PC-9 (cell line): Measurements from ENCODE around the gene SPTB. TPM values are rescaled to one million over a fixed set of nuclear protein-coding genes. Genes with fewer than 3 reads are reported as not detected.

Experiments
- BruUV-seq: library from RNA; stranded (reverse); fragments of 400-500 nt; replicated peaks from 2 replicates; lab custom pipeline; 2021; lab: Mats Ljungman, UMichigan
- CTCF ChIA-PET: fragments of 300-600 bp; sonication (Branson Sonifier 250); formaldehyde crosslinking; loops from one replicate; lab custom pipeline; 2022; ENCODE audit warnings: antibody characterized with exemption; lab: Charles Lee
- POLR2A ChIA-PET: fragments of 300-600 bp; sonication (Branson Sonifier 250); formaldehyde crosslinking; loops from one replicate; lab custom pipeline; 2022; ENCODE audit warnings: antibody characterized with exemption; ENCODE audit not compliant: unreplicated experiment; lab: Charles Lee
- DNase-seq, 2 experiments: peaks; one replicate each; pipeline versions ENCODE4 v3.0.0 to v3.0.0-alpha.2; 2015 to 2022; ENCODE audit warnings: mixed read lengths in 1 of 2
- H2AFZ ChIP-seq: fragments of 200-600 bp; sonication (generic); 2 replicates; pipeline ENCODE4 v1.8.1; 2017; ENCODE audit warnings: antibody characterized with exemption
- H3F3A ChIP-seq: fragments of 200-600 bp; sonication (generic); 2 replicates; pipeline ENCODE4 v1.8.1; 2017; ENCODE audit warnings: antibody characterized with exemption, mild to moderate bottlenecking, low read depth; ENCODE audit not compliant: insufficient read depth
- H3K27ac ChIP-seq: fragments of 200-600 bp; sonication (generic); 2 replicates; pipeline ENCODE4 v1.6.1; 2016; ENCODE audit warnings: mixed run types
- H3K27me3 ChIP-seq: fragments of 200-600 bp; sonication (generic); 2 replicates; pipeline ENCODE4 v1.6.1; 2016; ENCODE audit warnings: low read depth, mixed run types; ENCODE audit not compliant: insufficient read depth
- H3K36me3 ChIP-seq: fragments of 200-600 bp; sonication (generic); 2 replicates; pipeline ENCODE4 v1.6.1; 2016; ENCODE audit warnings: low read depth, mixed run types
- H3K4me1 ChIP-seq: fragments of 200-600 bp; sonication (generic); replicated peaks from 2 replicates; pipeline ENCODE4 v1.6.1; 2016; ENCODE audit warnings: mixed run types; ENCODE audit not compliant: insufficient read depth
- H3K4me2 ChIP-seq: fragments of 200-600 bp; sonication (generic); 2 replicates; pipeline ENCODE4 v1.6.1; 2017; ENCODE audit warnings: mixed run types
- H3K4me3 ChIP-seq: fragments of 200-600 bp; sonication (generic); 2 replicates; pipeline ENCODE4 v1.6.1; 2016; ENCODE audit warnings: mixed run types
- H3K79me2 ChIP-seq: fragments of 200-600 bp; sonication (generic); 2 replicates; pipeline ENCODE4 v1.6.1; 2017; ENCODE audit warnings: low read depth, mixed run types
- H3K9me2 ChIP-seq: fragments of 200-600 bp; sonication (generic); 2 replicates; pipeline ENCODE4 v1.8.1; 2017; ENCODE audit warnings: mild to moderate bottlenecking; ENCODE audit not compliant: insufficient read depth
- H3K9me3 ChIP-seq: fragments of 200-600 bp; sonication (generic); 2 replicates; pipeline ENCODE4 v1.8.1; 2016; ENCODE audit warnings: low read depth; ENCODE audit not compliant: insufficient read depth
- H4K20me1 ChIP-seq: fragments of 200-600 bp; sonication (generic); 2 replicates; pipeline ENCODE4 v1.8.1; 2017; ENCODE audit not compliant: insufficient read depth
- EZH2 ChIP-seq: fragments of 200-600 bp; sonication (generic); IDR thresholded peaks from 2 replicates; pipeline ENCODE4 v1.8.0; 2017; ENCODE audit warnings: antibody characterized with exemption, low read depth
- intact Hi-C: fragments of 100-400 bp; cut with micrococcal nuclease; formaldehyde crosslinking; loops from one replicate; pipeline ENCODE4 v1.10.0; 2022; ENCODE audit not compliant: unreplicated experiment
- total RNA-seq: library from RNA; stranded (reverse); gene quantifications from 2 replicates; pipeline ENCODE4 v1.2.3, GENCODE V29; 2021
- TF ChIP-seq, protein P1 (sequence below): fragments of 200-600 bp; sonication (generic); conservative IDR thresholded peaks from 2 replicates; pipeline ENCODE4 v1.6.1; 2017; ENCODE audit warnings: mixed run types, antibody characterized with exemption, mild to moderate bottlenecking, moderate library complexity

Gene SPTB
- total RNA-seq, 1 experiment from 2014 or later: 0.50 TPM

GRCh38 chr14:64771161-64771560, 108.5 kb downstream of the SPTB start:
- Histone ChIP-seq H3K9me2 (no peaks in the 10 kb centered on the region), H3K4me3 (no peak overlapping the region), H3K4me1 (peaks cover 8% of the 10 kb centered on the region), H2AFZ (no peak overlapping the region), H3K9me3 (no peaks in the 10 kb centered on the region; the same call in 1 of the 2 replicates), H4K20me1 (no peaks in the 10 kb centered on the region), H3K79me2 (no peaks in the 10 kb centered on the region), H3K4me2 (no peak overlapping the region), H3F3A (no peaks in the 10 kb centered on the region), H3K27me3 (no peaks in the 10 kb centered on the region), H3K36me3 (no peaks in the 10 kb centered on the region), H3K27ac (no peak overlapping the region)
- DNase-seq: no peak
- TF ChIP-seq EZH2: no peak
- BruUV-seq: no TSS peak
- POLR2A ChIA-PET: no interaction called here
- CTCF ChIA-PET: no interaction called here
- intact Hi-C loops: no loop called here

GRCh38 chr14:64770751-64771150, 109.0 kb downstream of the SPTB start:
- H4K20me1 ChIP-seq: no peaks in the 10 kb centered on the region
- TF ChIP-seq, protein P1, sequence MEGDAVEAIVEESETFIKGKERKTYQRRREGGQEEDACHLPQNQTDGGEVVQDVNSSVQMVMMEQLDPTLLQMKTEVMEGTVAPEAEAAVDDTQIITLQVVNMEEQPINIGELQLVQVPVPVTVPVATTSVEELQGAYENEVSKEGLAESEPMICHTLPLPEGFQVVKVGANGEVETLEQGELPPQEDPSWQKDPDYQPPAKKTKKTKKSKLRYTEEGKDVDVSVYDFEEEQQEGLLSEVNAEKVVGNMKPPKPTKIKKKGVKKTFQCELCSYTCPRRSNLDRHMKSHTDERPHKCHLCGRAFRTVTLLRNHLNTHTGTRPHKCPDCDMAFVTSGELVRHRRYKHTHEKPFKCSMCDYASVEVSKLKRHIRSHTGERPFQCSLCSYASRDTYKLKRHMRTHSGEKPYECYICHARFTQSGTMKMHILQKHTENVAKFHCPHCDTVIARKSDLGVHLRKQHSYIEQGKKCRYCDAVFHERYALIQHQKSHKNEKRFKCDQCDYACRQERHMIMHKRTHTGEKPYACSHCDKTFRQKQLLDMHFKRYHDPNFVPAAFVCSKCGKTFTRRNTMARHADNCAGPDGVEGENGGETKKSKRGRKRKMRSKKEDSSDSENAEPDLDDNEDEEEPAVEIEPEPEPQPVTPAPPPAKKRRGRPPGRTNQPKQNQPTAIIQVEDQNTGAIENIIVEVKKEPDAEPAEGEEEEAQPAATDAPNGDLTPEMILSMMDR: no peak
- TF ChIP-seq EZH2: no peak
- no peak overlapping the region for H2AFZ ChIP-seq
- no peaks in the 10 kb centered on the region for H3F3A ChIP-seq
- peaks cover 11% of the 10 kb centered on the region for H3K4me1 ChIP-seq
- no peak overlapping the region for H3K4me3 ChIP-seq
- ChIA-PET POLR2A (interaction anchor here (0.6 kb wide), 1 partner anchor 29 kb away, joined by 3 read pairs; no protein-coding TSS in a partner anchor), CTCF (no interaction called here)
- no peaks in the 10 kb centered on the region for H3K9me2 ChIP-seq
- H3K79me2 ChIP-seq: no peaks in the 10 kb centered on the region
- no peaks in the 10 kb centered on the region for H3K27me3 ChIP-seq
- intact Hi-C loops: no loop called here
- no TSS peak for BruUV-seq
- no peak overlapping the region for H3K27ac ChIP-seq
- H3K4me2 ChIP-seq: no peak overlapping the region
- no peaks in the 10 kb centered on the region; the same call in 1 of the 2 replicates for H3K9me3 ChIP-seq
- DNase-seq: no peak
- H3K36me3 ChIP-seq: no peaks in the 10 kb centered on the region

DNA sequence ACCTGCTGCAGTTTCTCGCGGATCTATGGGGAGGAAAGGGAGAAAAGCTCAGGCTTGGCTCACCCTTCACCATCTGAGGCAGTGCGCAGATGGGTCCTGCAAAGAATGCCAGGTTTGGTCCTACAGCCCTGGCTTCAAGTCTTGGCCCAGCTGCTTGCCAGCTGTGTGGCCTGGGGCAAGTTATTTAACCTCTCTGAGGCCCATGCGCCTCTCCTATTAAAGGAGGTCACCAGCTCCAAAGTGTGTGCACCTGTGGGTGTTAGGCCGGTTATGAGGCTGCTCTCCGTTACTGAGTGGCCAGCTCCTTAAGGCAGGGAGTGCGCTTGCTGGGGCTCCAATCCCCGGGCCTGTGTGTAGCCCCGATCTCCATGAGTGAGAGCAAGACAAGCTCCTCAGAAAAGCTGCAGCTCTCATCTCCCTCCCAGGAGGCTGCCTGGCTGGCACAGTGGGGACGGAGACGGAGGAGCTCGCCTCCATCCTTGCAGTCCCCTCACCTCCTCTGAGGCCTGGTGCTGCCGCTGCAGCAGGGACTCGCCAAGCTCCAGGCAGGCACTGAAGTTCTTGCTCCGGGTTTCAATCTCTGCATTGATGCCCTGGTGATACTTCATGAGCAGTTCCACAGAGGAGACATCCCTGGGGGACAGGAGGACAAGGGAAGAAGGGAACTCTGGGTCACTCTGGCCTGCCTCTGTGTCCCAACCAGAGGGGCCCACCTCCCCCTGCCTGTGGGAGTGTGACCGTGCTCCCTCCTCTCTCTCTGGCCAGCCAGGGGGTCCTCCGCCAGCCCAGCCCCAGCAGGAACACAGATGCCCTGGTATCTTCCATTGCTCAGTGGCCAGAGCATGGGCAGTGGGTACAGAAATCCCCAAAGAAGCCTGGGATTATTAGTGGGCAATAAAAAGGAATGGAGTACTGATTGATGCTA, 110.3 kb downstream of the SPTB start:
- CTCF ChIA-PET: interaction anchor here (0.6 kb wide), 1 partner anchor 141 kb away, joined by 3 read pairs; no protein-coding TSS in a partner anchor
- H3K9me2 ChIP-seq: no peaks in the 10 kb centered on the region
- TF ChIP-seq, protein P1: no peak
- no peak for TF ChIP-seq EZH2
- H3K4me3 ChIP-seq: no peak overlapping the region
- POLR2A ChIA-PET: no interaction called here
- no peak for DNase-seq
- H2AFZ ChIP-seq: no peak overlapping the region
- H3K9me3 ChIP-seq: no peaks in the 10 kb centered on the region; the same call in 1 of the 2 replicates
- H3K27me3 ChIP-seq: no peaks in the 10 kb centered on the region
- no TSS peak for BruUV-seq
- H4K20me1 ChIP-seq: no peaks in the 10 kb centered on the region
- no peak overlapping the region for H3K27ac ChIP-seq
- H3K79me2 ChIP-seq: no peaks in the 10 kb centered on the region
- no peaks in the 10 kb centered on the region for H3K36me3 ChIP-seq
- intact Hi-C loops: loop anchor here (5.0 kb wide), 1 partner anchor 123 kb away; no protein-coding TSS in a partner anchor
- no peaks in the 10 kb centered on the region for H3F3A ChIP-seq
- peaks cover 11% of the 10 kb centered on the region for H3K4me1 ChIP-seq
- no peak overlapping the region for H3K4me2 ChIP-seq
